GM12878 (cell line): Measurements from ENCODE around the gene HSPA12A. TPM values are rescaled to one million over a fixed set of nuclear protein-coding genes. Genes with fewer than 3 reads are reported as not detected.

Experiments used
- ATAC-seq: fragments of 200-7000 bp; cut with Tn5 transposase; 3 replicates; pipeline ENCODE4 v1.9.1; 2020; ENCODE audit warnings: mild to moderate bottlenecking, moderate library complexity
- BruUV-seq: library from RNA; stranded (reverse); fragments of 400-500 nt; replicated peaks from 2 replicates; lab custom pipeline; 2021; lab: Mats Ljungman, UMichigan
- CTCF ChIA-PET: fragments of 300-600 bp; sonication (Branson Sonifier 250); formaldehyde crosslinking; extraction: SDS; loops from one replicate; lab custom pipeline; 2021; ENCODE audit warnings: inconsistent platforms; lab: Yijun Ruan, JAX
- POLR2A ChIA-PET: fragments of 350-600 bp; formaldehyde crosslinking; extraction: SDS; loops from one replicate; lab custom pipeline; 2021; ENCODE audit warnings: inconsistent platforms; lab: Charles Lee
- RAD21 ChIA-PET: fragments of 300-600 bp; sonication (Branson Sonifier 250); formaldehyde crosslinking; loops from one replicate; lab custom pipeline; 2023; ENCODE audit warnings: antibody characterized with exemption; ENCODE audit not compliant: unreplicated experiment; lab: Charles Lee
- SMC1A ChIA-PET: fragments of 300-600 bp; sonication (Branson Sonifier 250); formaldehyde crosslinking; loops from one replicate; lab custom pipeline; 2023; ENCODE audit not compliant: unreplicated experiment, uncharacterized antibody; lab: Charles Lee
- DNase-seq: peaks from one replicate; pipeline ENCODE4 v3.0.0-alpha.2; 2011; ENCODE audit warnings: low read depth, low spot score
- FAIRE-seq: peaks from 3 replicates; lab custom pipeline; 2011; peaks lifted over from hg19 to GRCh38; lab: Jason Lieb, UNC
- H2AFZ ChIP-seq: 2 replicates; pipeline ENCODE4 v1.6.0; 2011; ENCODE audit warnings: low read depth, low read length, control low read depth; ENCODE audit not compliant: control insufficient read depth
- H3K27ac ChIP-seq: 2 replicates; pipeline ENCODE4 v1.5.1; 2011; ENCODE audit warnings: control low read depth; ENCODE audit not compliant: control insufficient read depth, insufficient read depth
- H3K27me3 ChIP-seq, 2 experiments: replicated peaks in 1 of 2; 2 replicates each; pipeline versions ENCODE4 v1.6.0 to v1.6.1; 2011; ENCODE audit warnings: low read length in 1 of 2; ENCODE audit not compliant: control insufficient read depth in 2 of 2, insufficient read depth in 2 of 2
- H3K36me3 ChIP-seq, 2 experiments: 2 replicates each; pipeline ENCODE4 v1.5.1; 2011; ENCODE audit warnings: low read length in 1 of 2; ENCODE audit not compliant: control insufficient read depth in 2 of 2, insufficient read depth in 2 of 2
- H3K4me1 ChIP-seq: 2 replicates; pipeline ENCODE4 v1.6.1; 2011; ENCODE audit warnings: mild to moderate bottlenecking, low read length, moderate library complexity, mixed read lengths; ENCODE audit not compliant: control insufficient read depth, insufficient read depth
- H3K4me2 ChIP-seq: 2 replicates; pipeline ENCODE4 v1.6.0; 2011; ENCODE audit warnings: control low read depth; ENCODE audit not compliant: control insufficient read depth, insufficient read depth
- H3K4me3 ChIP-seq: fragments of 200-600 bp; sonication (generic); 2 replicates; pipeline ENCODE4 v1.5.1; 2016
- H3K79me2 ChIP-seq: 2 replicates; pipeline ENCODE4 v1.6.0; 2011; ENCODE audit warnings: low read length; ENCODE audit not compliant: control insufficient read depth, insufficient read depth
- H3K9ac ChIP-seq: 2 replicates; pipeline ENCODE4 v1.8.0; 2011; ENCODE audit warnings: low read length, control low read depth, mixed read lengths; ENCODE audit not compliant: control insufficient read depth, insufficient read depth
- H3K9me3 ChIP-seq: replicated peaks from 3 replicates; pipeline ENCODE4 v1.5.1; 2011; ENCODE audit warnings: mild to moderate bottlenecking, low read length; ENCODE audit not compliant: control insufficient read depth, insufficient read depth
- H4K20me1 ChIP-seq: 2 replicates; pipeline ENCODE4 v1.6.0; 2011; ENCODE audit not compliant: control insufficient read depth, insufficient read depth
- BMI1 ChIP-seq: fragments of 450-650 bp; IDR thresholded peaks from 2 replicates; pipeline ENCODE4 v1.6.1; 2016; ENCODE audit warnings: mild to moderate bottlenecking, moderate library complexity, borderline replicate concordance
- DPF2 ChIP-seq: fragments of 450-650 bp; IDR thresholded peaks from 2 replicates; pipeline ENCODE4 v1.6.1; 2017; ENCODE audit warnings: mild to moderate bottlenecking
- FOXK2 ChIP-seq: fragments of 450-650 bp; IDR thresholded peaks from 2 replicates; pipeline ENCODE4 v1.6.1; 2017; ENCODE audit warnings: mild to moderate bottlenecking, moderate library complexity
- MYB ChIP-seq: fragments of 150-350 bp; IDR thresholded peaks from 2 replicates; pipeline ENCODE4 v1.6.1; 2014; ENCODE audit warnings: mild to moderate bottlenecking, low read depth, low read length, borderline replicate concordance
- NFYB ChIP-seq: IDR thresholded peaks from 2 replicates; pipeline ENCODE4 v1.6.1; 2011; ENCODE audit warnings: low read depth, mild to moderate bottlenecking, low read length, improper control_type of control experiment, moderate library complexity; ENCODE audit not compliant: insufficient read depth
- NR2C1 ChIP-seq: fragments of 450-650 bp; IDR thresholded peaks from 2 replicates; pipeline ENCODE4 v1.6.1; 2017; ENCODE audit warnings: antibody characterized with exemption, mild to moderate bottlenecking, moderate library complexity
- RBBP5 ChIP-seq: fragments of 200-600 bp; sonication (generic); conservative IDR thresholded peaks from 2 replicates; pipeline ENCODE4 v1.6.1; 2016
- SIX5 ChIP-seq: IDR thresholded peaks from 2 replicates; pipeline ENCODE4 v1.6.1; 2011; ENCODE audit warnings: mild to moderate bottlenecking, low read depth, low read length, moderate library complexity; ENCODE audit not compliant: severe bottlenecking
- TCF7 ChIP-seq: IDR thresholded peaks from 2 replicates; pipeline ENCODE4 v1.6.1; 2014; ENCODE audit warnings: antibody characterized with exemption, borderline replicate concordance
- WRNIP1 ChIP-seq: IDR thresholded peaks from 2 replicates; pipeline ENCODE4 v1.6.1; 2011; ENCODE audit warnings: low read depth, low read length, improper control_type of control experiment, borderline replicate concordance
- WGBS: methylation state at CpG from one replicate; pipeline ENCODE4 v1.1.6; 2016; ENCODE audit warnings: low lambda C conversion rate; ENCODE audit not compliant: insufficient replicate concordance, insufficient coverage; ENCODE audit errors: missing lambda C conversion rate; 5-methylcytosine and 5-hydroxymethylcytosine counted together
- in situ Hi-C: fragments of 300-500 bp; cut with MboI; formaldehyde crosslinking; loops from 9 replicates; pipeline ENCODE4 v1.14.3; 2018; ENCODE audit warnings: mixed read lengths
- intact Hi-C: fragments of 100-400 bp; cut with micrococcal nuclease; formaldehyde crosslinking; loops from one replicate; pipeline ENCODE4 v1.14.2; 2022; ENCODE audit not compliant: unreplicated experiment
- polyA plus RNA-seq, 11 experiments: library from polyadenylated mRNA; depleted of rRNA in 4 of 11; unstranded in 6 of 11; stranded (reverse) in 5 of 11; fragments of >200 nt; fragmentation: Nextera tagmentation in 4 of 11; fragmentation: Illumina TruSeq in 1 of 11; extraction: Ambion mirVana in 4 of 11; extraction: Trizol in 1 of 11; gene quantifications; 1 replicate in 1 of 11; 2 replicates in 10 of 11; pipeline versions ENCODE4 v1.2.1 to v1.2.3, GENCODE V29; 2011 to 2016; ENCODE audit warnings: inconsistent platforms in 2 of 11, missing spikeins in 2 of 11, low read depth in 1 of 11
- total RNA-seq, 4 experiments: library from RNA; depleted of rRNA in 3 of 4; stranded (reverse); fragments of >200 nt in 3 of 4; fragmentation: Illumina TruSeq in 1 of 4; extraction: Trizol in 1 of 4; gene quantifications; 2 replicates each; pipeline versions ENCODE4 v1.2.1 to v1.2.3, GENCODE V29; 2013 to 2021
- TF ChIP-seq, protein P1 (sequence below): IDR thresholded peaks from 2 replicates; pipeline ENCODE4 v1.6.1; 2011; ENCODE audit warnings: mild to moderate bottlenecking, low read depth, low read length, moderate library complexity; ENCODE audit not compliant: insufficient replicate concordance
- TF ChIP-seq, protein P2 (sequence below): fragments of 450-650 bp; IDR thresholded peaks from 2 replicates; pipeline ENCODE4 v1.6.1; 2018; ENCODE audit warnings: mild to moderate bottlenecking, low read depth, moderate library complexity; ENCODE audit not compliant: partially characterized antibody
- TF ChIP-seq, protein P3 (sequence below): fragments of 450-650 bp; IDR thresholded peaks from 2 replicates; pipeline ENCODE4 v1.6.1; 2017; ENCODE audit warnings: low read depth, mild to moderate bottlenecking, moderate library complexity
- TF ChIP-seq, protein P4 (sequence below): IDR thresholded peaks from 2 replicates; pipeline ENCODE4 v1.6.1; 2012; ENCODE audit warnings: low read depth, low read length, improper control_type of control experiment
- TF ChIP-seq, protein P5 (sequence below): IDR thresholded peaks from 2 replicates; pipeline ENCODE4 v1.6.1; 2012; ENCODE audit warnings: low read depth, low read length, improper control_type of control experiment

The HSPA12A gene
- total and polyA plus RNA-seq, 10 of the 15 experiments (the other 5 are each of a cell fraction or from before 2014, with no cell fraction given) = 0.90 to 20.2 (median 2.8) TPM

DNA sequence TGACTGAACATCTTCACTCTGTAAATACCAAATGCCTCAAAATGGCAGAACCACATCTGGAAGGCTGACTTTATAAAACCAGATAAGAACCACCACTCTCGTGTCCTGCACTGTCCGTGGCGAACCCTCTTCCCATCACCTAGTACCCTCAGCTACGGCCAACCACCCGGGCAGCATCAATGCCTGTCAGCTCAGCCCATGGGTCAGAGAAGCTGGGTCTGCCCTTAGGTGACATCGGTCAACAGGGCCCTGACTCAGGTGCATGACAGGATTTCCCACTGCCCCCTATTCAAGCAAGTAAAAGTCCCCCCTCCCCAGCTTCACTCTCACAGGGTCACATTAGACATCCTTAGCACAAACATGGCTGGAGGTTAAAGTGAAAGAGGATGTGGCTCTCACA lies 56.6 kb downstream of the HSPA12A start (continued):
- TF ChIP-seq, protein P1, sequence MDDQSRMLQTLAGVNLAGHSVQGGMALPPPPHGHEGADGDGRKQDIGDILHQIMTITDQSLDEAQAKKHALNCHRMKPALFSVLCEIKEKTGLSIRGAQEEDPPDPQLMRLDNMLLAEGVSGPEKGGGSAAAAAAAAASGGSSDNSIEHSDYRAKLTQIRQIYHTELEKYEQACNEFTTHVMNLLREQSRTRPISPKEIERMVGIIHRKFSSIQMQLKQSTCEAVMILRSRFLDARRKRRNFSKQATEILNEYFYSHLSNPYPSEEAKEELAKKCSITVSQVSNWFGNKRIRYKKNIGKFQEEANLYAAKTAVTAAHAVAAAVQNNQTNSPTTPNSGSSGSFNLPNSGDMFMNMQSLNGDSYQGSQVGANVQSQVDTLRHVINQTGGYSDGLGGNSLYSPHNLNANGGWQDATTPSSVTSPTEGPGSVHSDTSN = no peak
- TF ChIP-seq, all 136 proteins: peak for 0

DNA sequence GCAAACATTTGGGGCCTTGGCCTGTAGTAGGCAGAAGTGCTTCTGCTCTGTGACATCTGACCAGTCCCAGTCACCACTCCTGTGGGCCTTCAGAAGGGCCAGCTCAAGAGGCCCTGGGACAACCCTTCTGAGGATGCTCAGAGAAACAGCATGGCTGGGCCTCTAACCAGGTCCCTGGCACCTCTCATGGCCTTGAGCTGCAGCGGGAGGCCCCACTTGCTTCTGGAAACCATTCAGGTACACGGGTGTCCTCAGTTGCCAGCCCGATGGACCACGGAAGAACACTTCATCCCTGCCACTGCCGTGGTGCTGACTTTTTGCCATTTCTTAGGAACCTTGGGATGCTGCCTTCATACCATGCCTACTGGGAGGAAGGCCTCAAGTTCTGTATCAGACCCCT lies 57.6 kb downstream of the HSPA12A start:
- Histone ChIP-seq H3K27me3 (no peaks in the 10 kb centered on the region), H3K4me1 (no peaks in the 10 kb centered on the region), H2AFZ (no peak overlapping the region), H3K36me3 (no peaks in the 10 kb centered on the region), H3K4me2 (no peak overlapping the region), H4K20me1 (no peaks in the 10 kb centered on the region), H3K9me3 (no peaks in the 10 kb centered on the region), H3K27ac (no peak overlapping the region), H3K4me3 (no peak overlapping the region), H3K9ac (no peak overlapping the region), H3K79me2 (no peaks in the 10 kb centered on the region)
- in situ Hi-C loops = loop anchor here (5.0 to 10.0 kb wide), 2 partner anchors 100 to 493 kb away; no protein-coding TSS in a partner anchor
- 30% methylated on average over 5 of the region's 5 CpGs for WGBS
- CTCF ChIA-PET = no interaction called here
- RAD21 ChIA-PET = no interaction called here
- intact Hi-C loops = no loop called here
- POLR2A ChIA-PET = no interaction called here
- no TSS peak for BruUV-seq
- DNase-seq = no peak
- SMC1A ChIA-PET = no interaction called here
- FAIRE-seq = no peak
- ATAC-seq = no peak
- TF ChIP-seq NFYB = no peak
- no peak for TF ChIP-seq FOXK2
- no peak for TF ChIP-seq TCF7
- TF ChIP-seq, protein P2, sequence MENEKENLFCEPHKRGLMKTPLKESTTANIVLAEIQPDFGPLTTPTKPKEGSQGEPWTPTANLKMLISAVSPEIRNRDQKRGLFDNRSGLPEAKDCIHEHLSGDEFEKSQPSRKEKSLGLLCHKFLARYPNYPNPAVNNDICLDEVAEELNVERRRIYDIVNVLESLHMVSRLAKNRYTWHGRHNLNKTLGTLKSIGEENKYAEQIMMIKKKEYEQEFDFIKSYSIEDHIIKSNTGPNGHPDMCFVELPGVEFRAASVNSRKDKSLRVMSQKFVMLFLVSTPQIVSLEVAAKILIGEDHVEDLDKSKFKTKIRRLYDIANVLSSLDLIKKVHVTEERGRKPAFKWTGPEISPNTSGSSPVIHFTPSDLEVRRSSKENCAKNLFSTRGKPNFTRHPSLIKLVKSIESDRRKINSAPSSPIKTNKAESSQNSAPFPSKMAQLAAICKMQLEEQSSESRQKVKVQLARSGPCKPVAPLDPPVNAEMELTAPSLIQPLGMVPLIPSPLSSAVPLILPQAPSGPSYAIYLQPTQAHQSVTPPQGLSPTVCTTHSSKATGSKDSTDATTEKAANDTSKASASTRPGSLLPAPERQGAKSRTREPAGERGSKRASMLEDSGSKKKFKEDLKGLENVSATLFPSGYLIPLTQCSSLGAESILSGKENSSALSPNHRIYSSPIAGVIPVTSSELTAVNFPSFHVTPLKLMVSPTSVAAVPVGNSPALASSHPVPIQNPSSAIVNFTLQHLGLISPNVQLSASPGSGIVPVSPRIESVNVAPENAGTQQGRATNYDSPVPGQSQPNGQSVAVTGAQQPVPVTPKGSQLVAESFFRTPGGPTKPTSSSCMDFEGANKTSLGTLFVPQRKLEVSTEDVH = no peak
- TF ChIP-seq SIX5 = no peak
- TF ChIP-seq, protein P3, sequence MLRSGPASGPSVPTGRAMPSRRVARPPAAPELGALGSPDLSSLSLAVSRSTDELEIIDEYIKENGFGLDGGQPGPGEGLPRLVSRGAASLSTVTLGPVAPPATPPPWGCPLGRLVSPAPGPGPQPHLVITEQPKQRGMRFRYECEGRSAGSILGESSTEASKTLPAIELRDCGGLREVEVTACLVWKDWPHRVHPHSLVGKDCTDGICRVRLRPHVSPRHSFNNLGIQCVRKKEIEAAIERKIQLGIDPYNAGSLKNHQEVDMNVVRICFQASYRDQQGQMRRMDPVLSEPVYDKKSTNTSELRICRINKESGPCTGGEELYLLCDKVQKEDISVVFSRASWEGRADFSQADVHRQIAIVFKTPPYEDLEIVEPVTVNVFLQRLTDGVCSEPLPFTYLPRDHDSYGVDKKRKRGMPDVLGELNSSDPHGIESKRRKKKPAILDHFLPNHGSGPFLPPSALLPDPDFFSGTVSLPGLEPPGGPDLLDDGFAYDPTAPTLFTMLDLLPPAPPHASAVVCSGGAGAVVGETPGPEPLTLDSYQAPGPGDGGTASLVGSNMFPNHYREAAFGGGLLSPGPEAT = no peak
- no peak for TF ChIP-seq WRNIP1
- TF ChIP-seq, protein P4, sequence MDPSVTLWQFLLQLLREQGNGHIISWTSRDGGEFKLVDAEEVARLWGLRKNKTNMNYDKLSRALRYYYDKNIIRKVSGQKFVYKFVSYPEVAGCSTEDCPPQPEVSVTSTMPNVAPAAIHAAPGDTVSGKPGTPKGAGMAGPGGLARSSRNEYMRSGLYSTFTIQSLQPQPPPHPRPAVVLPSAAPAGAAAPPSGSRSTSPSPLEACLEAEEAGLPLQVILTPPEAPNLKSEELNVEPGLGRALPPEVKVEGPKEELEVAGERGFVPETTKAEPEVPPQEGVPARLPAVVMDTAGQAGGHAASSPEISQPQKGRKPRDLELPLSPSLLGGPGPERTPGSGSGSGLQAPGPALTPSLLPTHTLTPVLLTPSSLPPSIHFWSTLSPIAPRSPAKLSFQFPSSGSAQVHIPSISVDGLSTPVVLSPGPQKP = no peak
- no peak for TF ChIP-seq RBBP5
- TF ChIP-seq BMI1 = no peak
- TF ChIP-seq, protein P5, sequence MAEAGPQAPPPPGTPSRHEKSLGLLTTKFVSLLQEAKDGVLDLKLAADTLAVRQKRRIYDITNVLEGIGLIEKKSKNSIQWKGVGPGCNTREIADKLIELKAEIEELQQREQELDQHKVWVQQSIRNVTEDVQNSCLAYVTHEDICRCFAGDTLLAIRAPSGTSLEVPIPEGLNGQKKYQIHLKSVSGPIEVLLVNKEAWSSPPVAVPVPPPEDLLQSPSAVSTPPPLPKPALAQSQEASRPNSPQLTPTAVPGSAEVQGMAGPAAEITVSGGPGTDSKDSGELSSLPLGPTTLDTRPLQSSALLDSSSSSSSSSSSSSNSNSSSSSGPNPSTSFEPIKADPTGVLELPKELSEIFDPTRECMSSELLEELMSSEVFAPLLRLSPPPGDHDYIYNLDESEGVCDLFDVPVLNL = no peak
- TF ChIP-seq NR2C1 = no peak
- TF ChIP-seq MYB = no peak
- TF ChIP-seq DPF2 = no peak
